ENCODE results near the gene MATN4.

DNA sequence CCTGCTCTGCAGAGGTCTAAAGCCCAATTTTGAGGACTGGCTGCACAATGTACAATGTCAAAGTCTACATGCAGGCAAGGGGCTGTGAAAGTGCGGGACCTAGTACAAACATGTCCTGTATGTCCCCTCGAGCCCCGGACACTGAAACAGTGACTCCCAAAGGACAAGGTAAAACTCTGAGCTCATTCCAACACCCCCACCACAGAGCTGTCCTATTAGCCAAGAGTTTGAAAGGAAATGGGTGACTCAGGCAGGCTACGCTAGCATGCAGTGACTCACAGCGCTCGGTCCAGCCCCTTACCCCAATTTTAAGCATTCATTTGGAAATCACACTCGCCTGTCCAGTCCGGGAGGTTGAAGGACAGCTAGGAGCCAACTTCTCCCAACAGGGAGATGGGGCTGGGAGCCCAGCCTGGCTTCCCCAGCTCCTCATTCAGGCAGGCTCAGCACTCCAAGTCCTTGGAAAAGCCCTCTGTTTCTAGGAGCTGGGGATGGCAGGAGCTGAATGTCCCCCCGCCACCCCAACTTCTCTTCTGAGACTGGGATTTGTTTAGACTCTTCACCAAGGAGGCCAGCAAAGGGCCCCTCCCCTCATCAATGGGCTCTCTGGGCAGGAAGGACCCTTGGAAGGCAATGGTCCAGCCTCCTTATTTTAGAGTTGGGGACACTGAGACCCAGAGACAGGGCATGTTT lies 36.2 kb upstream of the MATN4 start:
- TF ChIP-seq ZNF274 (IDR thresholded peaks at IDR 0.05; ENCODE audit: low read depth, low read length) (no peak), YY1 (IDR thresholded peaks at IDR 0.05; ENCODE audit: insufficient read depth, insufficient read length) (no peak)

Measured in NT2/D1 (cell line).